Activated T-helper 1 cell treated with anti-CD3 and anti-CD28 coated beads, Interleukin-12 subunit alpha, Interleukin-12 subunit beta, Interleukin-2, Interleukin-4 antibody, amounts not matched to agents 30 ng/mL and 10 ng/mL and 1 ng/mL, durations not matched to agents 14 hours and 24 hours and 36 hours (primary cell): ENCODE measurements around the gene ANKS1B. TPM values are rescaled to one million over a fixed set of nuclear protein-coding genes. Genes with fewer than 3 reads are reported as not detected.

ENCODE experiments used
- DNase-seq: peaks from one replicate; pipeline ENCODE4 v3.0.0; 2021; ENCODE audit warnings: low spot score
- H3K27ac Mint-ChIP-seq: one replicate; pipeline ENCODE4 v1.8.0; 2021; ENCODE audit warnings: mild to moderate bottlenecking, mixed read lengths
- H3K27me3 Mint-ChIP-seq: one replicate; pipeline ENCODE4 v1.8.0; 2022; ENCODE audit warnings: mild to moderate bottlenecking, moderate library complexity, mixed read lengths; ENCODE audit not compliant: insufficient read depth
- H3K36me3 Mint-ChIP-seq: one replicate; pipeline ENCODE4 v1.8.0; 2021; ENCODE audit warnings: low read depth, mixed read lengths
- H3K4me1 Mint-ChIP-seq: one replicate; pipeline ENCODE4 v1.8.0; 2021; ENCODE audit warnings: low read depth, mixed read lengths
- H3K4me3 Mint-ChIP-seq: one replicate; pipeline ENCODE4 v1.8.0; 2021; ENCODE audit warnings: mild to moderate bottlenecking, moderate library complexity, mixed read lengths
- H3K9me3 Mint-ChIP-seq: one replicate; pipeline ENCODE4 v1.8.0; 2021; ENCODE audit warnings: mixed read lengths
- intact Hi-C: fragments of 100-400 bp; cut with micrococcal nuclease; formaldehyde crosslinking; loops from one replicate; pipeline ENCODE4 v1.15.1; 2024
- total RNA-seq: library from RNA; stranded (reverse); gene quantifications from 2 replicates; pipeline ENCODE4 v1.2.3, GENCODE V29; 2022

ANKS1B gene
- total RNA-seq, 1 donor from 2014 or later = 2.8 TPM

DNA sequence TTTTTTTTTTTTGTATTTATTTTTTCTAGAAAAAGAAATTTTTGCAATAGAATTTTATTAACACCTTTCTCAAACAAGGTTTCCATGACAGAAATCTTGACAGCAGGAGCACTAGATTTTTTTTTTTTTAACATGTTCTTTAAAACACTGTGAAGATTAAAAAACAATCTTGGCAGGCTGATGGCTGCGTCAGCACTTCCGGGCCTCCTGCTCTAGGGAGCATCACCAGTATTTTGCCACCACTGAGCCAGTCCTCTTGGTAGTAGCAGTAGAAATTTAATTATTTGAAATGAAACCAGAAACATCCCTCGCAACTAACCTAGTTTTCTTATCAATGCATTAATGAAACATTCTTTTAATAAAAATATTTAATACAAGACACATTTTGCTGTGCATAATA lies 1240.1 kb downstream of the ANKS1B start:
- Mint-ChIP-seq H3K4me3 (peak overlapping the region; percentile 72), H3K4me1 (peaks cover 49% of the 10 kb centered on the region), H3K9me3 (no peaks in the 10 kb centered on the region), H3K27me3 (peaks cover 6% of the 10 kb centered on the region), H3K36me3 (peaks cover 8% of the 10 kb centered on the region), H3K27ac (peak overlapping the region; percentile 58)
- no peak for DNase-seq
- intact Hi-C loops = loop anchor here (5.0 kb wide), 2 partner anchors 242 to 1398 kb away; partner anchors contain the start of gene BLTP3B

- DNase-seq = peak; percentile 11
- Mint-ChIP-seq H3K4me1 (peaks cover 60% of the 10 kb centered on the region), H3K27ac (peak overlapping the region; percentile 76), H3K9me3 (no peaks in the 10 kb centered on the region), H3K27me3 (peaks cover 5% of the 10 kb centered on the region), H3K36me3 (peaks cover 8% of the 10 kb centered on the region), H3K4me3 (peak overlapping the region; percentile 69)
- intact Hi-C loops = loop anchor here (1.0 to 5.0 kb wide), 4 partner anchors 17 to 1399 kb away; partner anchors contain the start of gene BLTP3B
These were observed 1241.3 kb downstream of the ANKS1B start for GRCh38 chr12:98743362-98743953.

DNA sequence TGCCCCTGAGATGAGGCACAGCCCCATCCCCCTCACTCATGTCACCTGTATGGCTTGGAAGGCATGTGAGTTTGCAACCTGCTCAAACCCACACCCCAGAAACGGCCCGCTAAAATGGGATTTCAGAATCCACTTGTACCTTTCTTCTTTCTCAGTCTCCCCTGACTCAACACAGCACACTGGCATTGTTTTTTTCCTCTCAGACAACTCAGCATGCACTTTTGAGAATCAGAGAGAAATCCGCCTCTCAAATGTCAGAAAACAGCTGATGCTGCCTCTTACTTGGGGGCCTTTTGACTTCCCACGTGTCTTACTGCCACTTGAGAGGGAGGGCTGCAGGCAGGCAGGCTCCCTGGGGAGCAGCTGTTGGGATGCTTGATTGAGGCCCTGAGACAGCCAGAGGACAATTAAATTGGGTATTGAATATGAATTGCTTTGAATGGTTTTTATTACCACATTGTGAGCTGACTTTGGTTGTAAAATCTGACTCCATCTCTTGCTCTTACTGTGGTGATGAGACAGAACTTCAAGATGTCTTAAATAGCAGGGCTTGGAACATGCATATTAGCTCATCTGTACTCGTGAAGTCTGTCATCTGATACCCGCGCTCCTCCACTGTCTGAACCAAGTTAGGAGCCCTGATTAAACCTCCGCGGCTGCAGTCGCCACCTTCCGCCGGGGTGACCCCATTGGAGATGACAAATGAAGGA lies 1243.0 kb downstream of the ANKS1B start:
- intact Hi-C loops = loop anchor here (1.0 to 5.0 kb wide), 6 partner anchors 13 to 1401 kb away; partner anchors contain the start of genes APAF1 and BLTP3B
- Mint-ChIP-seq H3K4me3 (peak overlapping the region; percentile 19), H3K36me3 (peaks cover 7% of the 10 kb centered on the region), H3K4me1 (peaks cover 63% of the 10 kb centered on the region), H3K27ac (peak overlapping the region; percentile 92), H3K27me3 (no peaks in the 10 kb centered on the region), H3K9me3 (no peaks in the 10 kb centered on the region)
- no peak for DNase-seq

- intact Hi-C loops = loop anchor here (1.0 to 5.0 kb wide), 6 partner anchors 13 to 1401 kb away; partner anchors contain the start of genes APAF1 and BLTP3B
- H3K9me3 Mint-ChIP-seq = no peaks in the 10 kb centered on the region
- peaks cover 58% of the 10 kb centered on the region for H3K4me1 Mint-ChIP-seq
- peak overlapping the region; percentile 92 for H3K27ac Mint-ChIP-seq
- peak; percentile 21 for DNase-seq
- H3K4me3 Mint-ChIP-seq = peak overlapping the region; percentile 19
- H3K27me3 Mint-ChIP-seq = no peaks in the 10 kb centered on the region
- peaks cover 9% of the 10 kb centered on the region for H3K36me3 Mint-ChIP-seq
These were observed 1243.6 kb downstream of the ANKS1B start for GRCh38 chr12:98741196-98741555.

GRCh38 chr12:98740751-98741150 lies 1244.0 kb downstream of the ANKS1B start:
- H3K4me1 Mint-ChIP-seq = peaks cover 54% of the 10 kb centered on the region
- H3K4me3 Mint-ChIP-seq = peak overlapping the region; percentile 19

DNA sequence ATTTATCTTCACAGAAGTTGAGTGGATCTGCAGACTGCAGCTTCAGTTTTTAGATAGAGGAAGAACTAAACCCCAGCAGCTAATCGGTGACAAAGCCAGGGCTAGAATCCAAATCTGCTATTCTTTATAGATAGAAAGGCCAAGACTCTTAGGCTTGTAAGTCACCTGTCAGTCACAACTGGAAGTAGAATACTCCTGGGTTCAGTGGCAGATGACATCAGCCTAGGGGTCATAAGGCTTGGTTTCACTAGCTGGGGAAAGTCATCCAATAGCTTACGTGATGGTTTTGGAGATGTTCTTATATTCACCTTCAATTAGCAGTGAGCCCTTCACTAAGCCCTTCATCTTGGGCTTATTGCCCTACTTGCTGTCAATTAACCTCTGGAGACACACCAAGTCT lies 1246.2 kb downstream of the ANKS1B start:
- Mint-ChIP-seq H3K9me3 (no peaks in the 10 kb centered on the region), H3K27ac (peak overlapping the region; percentile 18), H3K27me3 (no peaks in the 10 kb centered on the region), H3K4me1 (peaks cover 54% of the 10 kb centered on the region), H3K4me3 (no peak overlapping the region), H3K36me3 (peaks cover 22% of the 10 kb centered on the region)
- intact Hi-C loops = no loop called here
- no peak for DNase-seq

More at GRCh38 chr12:98740751-98741150, 1244.0 kb downstream of the ANKS1B start:
- Mint-ChIP-seq H3K27ac (peak overlapping the region; percentile 92), H3K36me3 (peaks cover 12% of the 10 kb centered on the region), H3K9me3 (no peaks in the 10 kb centered on the region), H3K27me3 (no peaks in the 10 kb centered on the region)
- intact Hi-C loops = loop anchor here (1.0 to 5.0 kb wide), 6 partner anchors 14 to 1402 kb away; partner anchors contain the start of genes APAF1 and BLTP3B
- no peak for DNase-seq

DNA sequence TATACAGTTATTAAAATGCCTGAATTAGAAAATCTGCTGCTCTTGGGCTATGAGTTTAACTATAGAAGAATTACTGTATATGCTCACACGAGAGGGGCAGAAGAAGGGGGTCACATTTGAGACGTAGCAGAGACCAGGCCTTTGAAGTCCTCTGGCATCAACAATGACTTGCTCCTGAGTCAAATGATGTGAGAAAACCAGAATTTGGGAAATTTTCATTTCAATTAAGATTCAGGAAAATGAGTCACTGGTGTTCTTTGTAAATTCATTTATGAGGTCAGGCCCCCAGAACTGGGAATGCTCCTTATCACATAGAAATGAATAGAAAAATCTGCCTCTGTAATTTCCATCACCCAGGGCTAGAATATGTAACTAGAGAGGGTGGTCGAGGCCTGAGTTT lies 1246.7 kb downstream of the ANKS1B start:
- Mint-ChIP-seq H3K9me3 (no peaks in the 10 kb centered on the region), H3K27me3 (no peaks in the 10 kb centered on the region), H3K36me3 (peaks cover 20% of the 10 kb centered on the region), H3K27ac (peak overlapping the region; percentile 18), H3K4me1 (peaks cover 49% of the 10 kb centered on the region), H3K4me3 (no peak overlapping the region)
- intact Hi-C loops = no loop called here
- no peak for DNase-seq

- Mint-ChIP-seq H3K4me3 (no peak overlapping the region), H3K9me3 (no peaks in the 10 kb centered on the region), H3K27ac (peak overlapping the region; percentile 20), H3K27me3 (no peaks in the 10 kb centered on the region), H3K36me3 (peaks cover 23% of the 10 kb centered on the region), H3K4me1 (peaks cover 45% of the 10 kb centered on the region)
- DNase-seq = no peak
- intact Hi-C loops = no loop called here
These were observed 1247.4 kb downstream of the ANKS1B start for GRCh38 chr12:98737322-98737712.

- H3K4me1 Mint-ChIP-seq = peaks cover 38% of the 10 kb centered on the region
- H3K9me3 Mint-ChIP-seq = no peaks in the 10 kb centered on the region
- intact Hi-C loops = no loop called here
- H3K27ac Mint-ChIP-seq = peak overlapping the region; percentile 42
- peaks cover 22% of the 10 kb centered on the region for H3K36me3 Mint-ChIP-seq
- no peak for DNase-seq
- H3K27me3 Mint-ChIP-seq = no peaks in the 10 kb centered on the region
- no peak overlapping the region for H3K4me3 Mint-ChIP-seq
These were observed 1248.1 kb downstream of the ANKS1B start for GRCh38 chr12:98736352-98737321.

DNA sequence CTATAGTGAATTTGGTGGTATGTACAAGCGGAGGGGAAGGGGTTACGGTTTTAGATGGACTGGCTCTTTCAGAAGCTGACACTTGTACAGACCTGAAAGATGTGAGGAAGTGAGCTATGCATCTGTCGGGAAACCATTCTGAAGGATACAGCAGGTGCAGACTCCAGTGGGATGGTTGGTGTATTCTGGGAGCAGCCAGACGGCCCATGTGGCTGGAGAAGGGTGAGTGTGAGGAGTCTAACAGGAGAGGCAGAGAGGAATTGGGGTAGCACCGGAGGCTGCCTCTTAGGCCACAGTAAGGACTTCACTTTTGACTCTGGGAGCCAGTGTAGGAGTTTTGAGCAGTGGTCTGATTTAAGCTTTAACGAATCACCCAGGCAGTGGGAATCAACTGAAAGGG lies 1248.9 kb downstream of the ANKS1B start:
- Mint-ChIP-seq H3K4me3 (no peak overlapping the region), H3K27me3 (no peaks in the 10 kb centered on the region), H3K9me3 (no peaks in the 10 kb centered on the region), H3K27ac (no peak overlapping the region), H3K4me1 (peaks cover 30% of the 10 kb centered on the region), H3K36me3 (peaks cover 27% of the 10 kb centered on the region)
- intact Hi-C loops = no loop called here
- no peak for DNase-seq

DNA sequence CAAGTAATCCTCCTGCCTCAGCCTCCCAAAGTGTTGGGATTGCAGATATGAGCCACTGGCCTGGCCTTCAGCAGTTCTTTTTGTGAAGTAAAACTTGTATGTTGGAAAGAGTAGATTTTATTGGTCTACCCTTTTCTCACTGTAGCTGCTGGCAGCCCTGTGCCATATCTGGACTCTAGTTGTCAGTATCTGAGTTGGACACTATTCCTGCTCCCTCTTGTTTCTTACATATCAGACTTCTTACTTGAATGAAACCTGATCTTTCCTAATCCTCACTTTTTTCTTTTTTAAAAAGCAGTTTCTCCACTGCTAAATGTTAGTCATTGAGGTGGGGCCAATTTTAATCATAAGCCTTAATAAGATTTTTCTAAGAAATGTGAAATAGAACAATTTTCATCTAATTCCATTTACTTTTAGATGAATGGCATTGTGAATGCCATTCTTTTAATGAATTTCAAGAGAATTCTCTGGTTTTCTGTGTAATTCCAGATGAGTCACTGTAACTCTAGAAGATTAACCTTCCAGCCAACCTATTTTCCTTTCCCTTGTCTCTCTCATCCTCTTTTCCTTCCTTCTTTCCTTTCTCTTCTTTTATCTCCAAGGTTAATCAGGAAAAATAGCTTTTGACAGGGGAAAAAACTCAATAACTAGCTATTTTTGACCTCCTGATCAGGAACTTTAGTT lies 1250.9 kb downstream of the ANKS1B start:
- peaks cover 30% of the 10 kb centered on the region for H3K36me3 Mint-ChIP-seq
- intact Hi-C loops = no loop called here
- peaks cover 11% of the 10 kb centered on the region for H3K4me1 Mint-ChIP-seq
- no peak for DNase-seq
- H3K4me3 Mint-ChIP-seq = no peak overlapping the region
- H3K27me3 Mint-ChIP-seq = no peaks in the 10 kb centered on the region
- H3K9me3 Mint-ChIP-seq = no peaks in the 10 kb centered on the region
- no peak overlapping the region for H3K27ac Mint-ChIP-seq

DNA sequence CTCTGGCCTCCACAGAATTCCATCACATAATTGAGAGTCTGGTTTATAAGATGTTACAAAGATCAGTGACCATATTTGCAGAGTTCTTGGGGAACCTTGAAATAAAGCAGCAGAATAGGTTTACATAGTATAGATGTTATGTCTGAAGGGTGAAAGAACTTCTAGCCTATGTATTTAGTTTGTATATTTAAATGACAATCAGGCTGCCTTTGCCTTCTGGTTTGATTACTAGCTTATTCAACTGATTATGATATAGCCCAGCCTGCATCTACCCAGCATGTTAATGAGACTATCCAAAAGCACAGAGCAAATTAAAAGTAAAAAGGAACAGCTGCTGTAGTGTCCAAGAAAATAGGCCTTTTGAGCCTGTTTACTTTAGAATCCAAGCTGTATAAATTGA lies 1254.3 kb downstream of the ANKS1B start:
- peaks cover 33% of the 10 kb centered on the region for H3K36me3 Mint-ChIP-seq
- no peaks in the 10 kb centered on the region for H3K27me3 Mint-ChIP-seq
- no peak for DNase-seq
- no peak overlapping the region for H3K27ac Mint-ChIP-seq
- peaks cover 1% of the 10 kb centered on the region for H3K4me1 Mint-ChIP-seq
- H3K4me3 Mint-ChIP-seq = no peak overlapping the region
- intact Hi-C loops = no loop called here
- no peaks in the 10 kb centered on the region for H3K9me3 Mint-ChIP-seq
